ENCODE data around the gene OSTM1. TPM values are rescaled to one million over a fixed set of nuclear protein-coding genes. Genes with fewer than 3 reads are reported as not detected.

Gene OSTM1
- total and polyA plus RNA-seq, 8 donors = 6.2 to 19.2 (median 12.4) TPM

DNA sequence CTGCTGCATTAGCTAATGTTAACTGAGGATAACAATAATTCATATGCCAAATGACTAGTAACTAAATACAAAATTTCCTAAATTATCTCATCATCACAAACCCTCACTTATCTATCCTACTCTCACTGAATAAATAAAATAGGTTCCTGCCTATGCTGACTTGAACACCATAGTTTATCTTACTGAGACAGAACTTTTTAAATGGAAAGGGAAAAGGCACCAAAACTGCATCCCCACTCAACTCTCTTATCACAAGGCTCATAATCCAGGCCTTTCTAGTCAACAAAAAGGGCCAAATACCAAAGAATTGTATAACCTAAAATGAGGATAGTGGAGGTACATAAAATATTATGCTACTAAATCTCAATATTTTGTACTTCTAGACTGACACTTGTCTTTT is 23.1 kb downstream of the OSTM1 start:
- Histone ChIP-seq H3K27me3 (no peaks in the 10 kb centered on the region), H3K27ac (no peak overlapping the region), H3K4me3 (no peak overlapping the region), H3K4me1 (no peaks in the 10 kb centered on the region), H3K36me3 (no peaks in the 10 kb centered on the region), H3K9me3 (no peaks in the 10 kb centered on the region)
- FAIRE-seq (no peak), ATAC-seq (no peak), DNase-seq (no peak)
- TF ChIP-seq, protein P1, sequence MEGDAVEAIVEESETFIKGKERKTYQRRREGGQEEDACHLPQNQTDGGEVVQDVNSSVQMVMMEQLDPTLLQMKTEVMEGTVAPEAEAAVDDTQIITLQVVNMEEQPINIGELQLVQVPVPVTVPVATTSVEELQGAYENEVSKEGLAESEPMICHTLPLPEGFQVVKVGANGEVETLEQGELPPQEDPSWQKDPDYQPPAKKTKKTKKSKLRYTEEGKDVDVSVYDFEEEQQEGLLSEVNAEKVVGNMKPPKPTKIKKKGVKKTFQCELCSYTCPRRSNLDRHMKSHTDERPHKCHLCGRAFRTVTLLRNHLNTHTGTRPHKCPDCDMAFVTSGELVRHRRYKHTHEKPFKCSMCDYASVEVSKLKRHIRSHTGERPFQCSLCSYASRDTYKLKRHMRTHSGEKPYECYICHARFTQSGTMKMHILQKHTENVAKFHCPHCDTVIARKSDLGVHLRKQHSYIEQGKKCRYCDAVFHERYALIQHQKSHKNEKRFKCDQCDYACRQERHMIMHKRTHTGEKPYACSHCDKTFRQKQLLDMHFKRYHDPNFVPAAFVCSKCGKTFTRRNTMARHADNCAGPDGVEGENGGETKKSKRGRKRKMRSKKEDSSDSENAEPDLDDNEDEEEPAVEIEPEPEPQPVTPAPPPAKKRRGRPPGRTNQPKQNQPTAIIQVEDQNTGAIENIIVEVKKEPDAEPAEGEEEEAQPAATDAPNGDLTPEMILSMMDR (IDR thresholded peaks at IDR 0.05) = no peak
- intact Hi-C loops (cut with DNase I) = loop anchor here in 1 of 3 donors (2.0 kb wide), 1 partner anchor 75 kb away; no protein-coding TSS in a partner anchor

DNA sequence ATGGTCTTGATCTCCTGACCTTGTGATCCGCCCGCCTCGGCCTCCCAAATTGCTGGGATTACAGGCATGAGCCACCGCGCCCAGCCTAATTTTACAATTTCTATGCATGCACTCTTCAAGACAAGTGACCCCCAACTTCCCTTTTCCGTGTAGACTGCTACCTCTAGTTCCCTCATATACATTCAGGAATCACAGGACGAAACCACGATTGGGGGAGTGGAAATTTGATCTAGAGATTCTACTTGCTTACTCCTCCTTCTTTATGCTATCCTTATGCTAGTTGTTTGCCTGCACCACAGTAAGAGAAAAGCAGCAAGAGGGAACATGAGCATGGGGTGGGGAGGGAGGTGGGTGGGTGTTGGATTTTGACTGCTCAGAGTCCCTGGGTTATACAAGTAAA is 34.9 kb downstream of the OSTM1 start:
- no peaks in the 10 kb centered on the region for H3K27me3 ChIP-seq
- FAIRE-seq (no peak), DNase-seq (no peak), ATAC-seq (no peak)
- H3K36me3 ChIP-seq = no peaks in the 10 kb centered on the region
- intact Hi-C loops (cut with DNase I) = no loop called here
- no peaks in the 10 kb centered on the region for H3K9me3 ChIP-seq
- 96 to 97% methylated on average over 6 to 8 of the region's 8 CpGs for WGBS, 2 donors
- H3K4me1 ChIP-seq = no peaks in the 10 kb centered on the region
- TF ChIP-seq, protein P1 (IDR thresholded peaks at IDR 0.05) = no peak
- no peak overlapping the region for H3K4me3 ChIP-seq
- H3K27ac ChIP-seq = no peak overlapping the region

DNA sequence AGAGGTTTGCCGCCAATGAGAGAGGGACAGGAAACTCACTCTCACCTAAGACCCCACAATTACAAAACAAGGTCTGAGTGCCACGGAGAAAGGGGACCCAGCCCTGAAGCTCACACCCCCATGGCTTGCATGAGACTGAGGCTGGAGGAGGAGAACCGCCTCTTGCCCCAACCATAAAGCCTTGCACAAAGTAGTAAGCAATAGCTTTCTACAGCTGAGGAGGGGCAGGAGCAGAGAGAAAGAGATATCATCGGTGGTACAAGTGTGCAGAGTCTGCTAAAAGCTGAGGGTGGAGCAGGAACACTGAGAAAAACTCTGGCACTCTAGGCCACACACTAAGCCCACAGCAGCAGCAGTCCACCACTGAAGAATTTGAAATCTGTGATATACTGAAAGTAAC is 37.7 kb downstream of the OSTM1 start:
- no peaks in the 10 kb centered on the region for H3K27me3 ChIP-seq
- intact Hi-C loops (cut with DNase I) = no loop called here
- H3K4me1 ChIP-seq = no peaks in the 10 kb centered on the region
- TF ChIP-seq, protein P1 (IDR thresholded peaks at IDR 0.05) = no peak
- DNase-seq (no peak), ATAC-seq (no peak), FAIRE-seq (no peak)
- 90 to 92% methylated on average over 4 of the region's 4 CpGs for WGBS, 2 donors
- H3K27ac ChIP-seq = no peak overlapping the region
- no peaks in the 10 kb centered on the region for H3K9me3 ChIP-seq
- H3K36me3 ChIP-seq = no peaks in the 10 kb centered on the region
- no peak overlapping the region for H3K4me3 ChIP-seq

DNA sequence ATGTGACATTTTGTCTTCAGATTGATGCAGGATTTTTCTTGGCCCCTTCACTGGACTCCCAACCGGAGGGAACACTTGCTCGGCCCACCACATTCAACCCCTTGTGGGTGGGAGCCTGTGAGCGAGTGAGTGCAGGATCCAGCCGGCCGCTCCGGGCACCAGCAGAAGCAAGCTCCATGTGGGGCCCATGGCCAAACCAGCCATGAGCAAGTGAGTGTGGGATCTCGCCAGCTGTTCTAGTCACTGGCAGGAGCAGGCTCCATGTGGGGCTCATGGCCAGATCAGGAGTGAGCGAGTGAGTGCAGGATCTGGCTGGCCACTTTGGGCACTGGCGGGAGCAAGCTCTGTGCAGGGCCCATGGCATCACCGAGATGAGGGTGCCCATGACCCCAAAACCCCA is 42.6 kb downstream of the OSTM1 start:
- 40 to 47% methylated on average over 10 of the region's 10 CpGs for WGBS, 2 donors

DNA sequence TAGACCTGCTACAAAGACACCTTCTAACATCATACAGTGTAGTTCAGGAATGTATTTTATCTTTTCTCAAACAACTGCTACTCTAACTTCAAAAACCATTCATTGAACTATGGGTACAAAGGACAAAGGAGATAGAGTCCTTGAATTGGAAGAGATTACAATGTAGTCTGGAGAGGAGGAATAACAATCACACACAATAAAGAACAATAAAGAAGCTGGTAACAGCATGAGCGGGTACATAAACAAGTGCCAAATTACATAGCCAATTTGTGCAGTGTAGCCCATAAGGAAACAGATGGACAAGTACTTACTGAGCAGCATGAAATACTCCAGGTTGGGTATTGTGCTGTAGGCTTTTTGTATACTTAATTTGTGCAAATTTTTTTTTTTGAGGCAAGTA is 44.3 kb downstream of the OSTM1 start:
- DNase-seq = no peak
- peaks cover 0 to 3% (median 0%) of the 10 kb centered on the region in 3 donors for H3K4me1 ChIP-seq
- no peak for FAIRE-seq
- H3K4me3 ChIP-seq = no peak overlapping the region
- H3K27ac ChIP-seq = no peak overlapping the region
- ATAC-seq = no peak
- H3K9me3 ChIP-seq = no peaks in the 10 kb centered on the region
- intact Hi-C loops (cut with DNase I) = no loop called here
- no peaks in the 10 kb centered on the region for H3K27me3 ChIP-seq
- WGBS, 2 donors = 89 to 95% methylated on average over 1 of the region's 1 CpG
- TF ChIP-seq, protein P1 (IDR thresholded peaks at IDR 0.05) = no peak
- no peaks in the 10 kb centered on the region for H3K36me3 ChIP-seq

More for the DNA sequence above, 42.6 kb downstream of the OSTM1 start:
- TF ChIP-seq, protein P1 (IDR thresholded peaks at IDR 0.05) = no peak
- intact Hi-C loops (cut with DNase I) = no loop called here
- no peaks in the 10 kb centered on the region for H3K9me3 ChIP-seq
- H3K27me3 ChIP-seq = no peaks in the 10 kb centered on the region
- H3K4me3 ChIP-seq = no peak overlapping the region
- ATAC-seq (peak; percentile 98 to 99 (median 98)), FAIRE-seq (no peak), DNase-seq (peak; percentile 79 to 92 (median 84))
- H3K4me1 ChIP-seq = peaks cover 0 to 3% (median 0%) of the 10 kb centered on the region in 3 donors
- H3K27ac ChIP-seq = no peak overlapping the region
- H3K36me3 ChIP-seq = no peaks in the 10 kb centered on the region
